LNCAP (cell line): ENCODE data around the gene PIGB.

Experiments
- TF ChIP-seq, protein P1 (sequence below): fragments of 450-650 bp; IDR thresholded peaks from 2 replicates; pipeline ENCODE4 v1.5.1; 2017; ENCODE audit warnings: mild to moderate bottlenecking

Gene PIGB

DNA sequence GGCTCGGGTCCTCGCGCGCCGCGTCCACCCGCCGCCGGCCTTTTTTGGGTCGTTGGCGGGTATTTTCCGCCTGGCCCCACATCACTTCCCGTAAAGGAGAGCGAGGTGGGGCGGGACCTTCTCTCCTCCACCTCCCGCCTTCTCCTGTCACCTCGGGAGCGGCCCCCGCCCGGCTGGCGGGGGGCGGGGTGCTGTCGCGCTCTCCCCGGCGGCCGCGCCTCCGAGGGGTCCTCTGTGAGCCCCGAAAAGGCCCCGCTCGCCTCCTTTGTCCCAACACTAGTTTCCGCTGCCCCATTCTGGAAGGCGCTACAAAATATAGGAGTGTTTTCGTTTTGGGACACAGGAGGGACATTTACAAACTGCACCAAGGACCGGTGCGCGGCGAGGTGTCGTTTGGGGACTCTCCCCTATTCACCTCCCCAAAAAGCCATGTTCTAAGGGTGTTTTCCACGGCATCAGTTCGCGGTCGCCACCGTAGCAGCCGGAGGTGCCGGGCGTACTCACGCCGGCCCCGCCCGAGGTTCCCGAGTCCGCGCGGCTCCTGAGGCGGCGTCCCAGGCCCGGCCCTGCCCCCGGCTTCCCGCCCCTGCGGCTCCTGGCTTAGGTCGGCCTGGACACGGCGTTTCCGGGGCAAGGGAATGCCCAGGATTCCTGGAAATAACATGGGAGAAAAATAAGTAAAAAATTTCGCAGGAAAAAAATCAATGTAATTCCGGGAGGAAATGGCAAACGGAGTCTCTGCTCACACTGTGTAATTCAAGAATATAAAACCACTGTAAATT, 29.1 kb upstream of the PIGB start, which contains the start of gene RAB27A:
RAB27A (minus strand) TSS at position 68 of the 782 bp plus-strand sequence. CDS start 54,879 bp downstream, outside the sequence.
- TF ChIP-seq, protein P1, sequence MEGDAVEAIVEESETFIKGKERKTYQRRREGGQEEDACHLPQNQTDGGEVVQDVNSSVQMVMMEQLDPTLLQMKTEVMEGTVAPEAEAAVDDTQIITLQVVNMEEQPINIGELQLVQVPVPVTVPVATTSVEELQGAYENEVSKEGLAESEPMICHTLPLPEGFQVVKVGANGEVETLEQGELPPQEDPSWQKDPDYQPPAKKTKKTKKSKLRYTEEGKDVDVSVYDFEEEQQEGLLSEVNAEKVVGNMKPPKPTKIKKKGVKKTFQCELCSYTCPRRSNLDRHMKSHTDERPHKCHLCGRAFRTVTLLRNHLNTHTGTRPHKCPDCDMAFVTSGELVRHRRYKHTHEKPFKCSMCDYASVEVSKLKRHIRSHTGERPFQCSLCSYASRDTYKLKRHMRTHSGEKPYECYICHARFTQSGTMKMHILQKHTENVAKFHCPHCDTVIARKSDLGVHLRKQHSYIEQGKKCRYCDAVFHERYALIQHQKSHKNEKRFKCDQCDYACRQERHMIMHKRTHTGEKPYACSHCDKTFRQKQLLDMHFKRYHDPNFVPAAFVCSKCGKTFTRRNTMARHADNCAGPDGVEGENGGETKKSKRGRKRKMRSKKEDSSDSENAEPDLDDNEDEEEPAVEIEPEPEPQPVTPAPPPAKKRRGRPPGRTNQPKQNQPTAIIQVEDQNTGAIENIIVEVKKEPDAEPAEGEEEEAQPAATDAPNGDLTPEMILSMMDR = no peak

DNA sequence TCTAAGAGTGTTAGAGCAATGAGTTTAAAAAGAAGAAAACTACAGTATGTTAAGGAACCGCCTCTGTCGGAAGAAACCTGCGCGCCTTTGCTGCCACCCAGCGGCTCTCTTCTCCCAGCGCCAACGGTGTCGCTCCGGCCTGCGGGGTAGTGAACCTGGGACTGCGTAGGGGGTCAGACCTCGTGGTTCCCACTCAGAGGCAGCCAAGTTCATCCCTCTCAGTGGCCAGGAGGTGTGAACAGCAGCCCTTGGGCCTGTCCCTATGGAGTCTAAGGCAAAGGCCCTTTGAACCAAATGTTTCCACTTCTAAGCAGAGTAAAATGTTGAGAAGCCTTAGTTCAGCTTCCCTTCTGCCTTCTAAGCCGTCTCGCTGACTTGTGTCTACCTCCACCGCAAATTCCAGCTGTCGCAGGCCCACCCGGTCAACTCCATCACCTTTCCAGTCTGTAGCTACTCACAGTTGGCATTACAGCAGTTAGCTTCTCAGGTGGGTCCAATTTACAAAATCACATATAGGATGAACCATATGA, 28.4 kb upstream of the PIGB start:
- TF ChIP-seq, protein P1 = peak; percentile 94

DNA sequence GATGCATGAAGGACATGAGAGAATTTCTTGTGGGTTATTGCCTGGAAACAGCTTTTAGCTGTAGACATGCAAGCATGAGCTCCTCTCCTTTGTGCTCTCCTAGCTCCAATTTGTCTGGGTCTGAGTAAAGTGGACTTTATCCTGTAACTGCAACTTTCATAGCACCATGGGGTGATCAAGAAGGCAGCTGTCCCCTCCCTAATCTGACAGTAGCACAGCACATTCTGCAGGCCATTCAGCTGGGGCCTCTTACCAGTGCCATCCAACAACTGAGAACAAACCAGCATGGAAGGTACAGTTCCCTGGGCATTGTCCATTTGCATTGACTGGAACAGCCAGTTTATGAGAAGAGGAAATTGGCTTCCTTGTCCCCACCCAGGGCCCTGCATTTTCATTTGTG, 21.7 kb upstream of the PIGB start:
- TF ChIP-seq, protein P1 = no peak

DNA sequence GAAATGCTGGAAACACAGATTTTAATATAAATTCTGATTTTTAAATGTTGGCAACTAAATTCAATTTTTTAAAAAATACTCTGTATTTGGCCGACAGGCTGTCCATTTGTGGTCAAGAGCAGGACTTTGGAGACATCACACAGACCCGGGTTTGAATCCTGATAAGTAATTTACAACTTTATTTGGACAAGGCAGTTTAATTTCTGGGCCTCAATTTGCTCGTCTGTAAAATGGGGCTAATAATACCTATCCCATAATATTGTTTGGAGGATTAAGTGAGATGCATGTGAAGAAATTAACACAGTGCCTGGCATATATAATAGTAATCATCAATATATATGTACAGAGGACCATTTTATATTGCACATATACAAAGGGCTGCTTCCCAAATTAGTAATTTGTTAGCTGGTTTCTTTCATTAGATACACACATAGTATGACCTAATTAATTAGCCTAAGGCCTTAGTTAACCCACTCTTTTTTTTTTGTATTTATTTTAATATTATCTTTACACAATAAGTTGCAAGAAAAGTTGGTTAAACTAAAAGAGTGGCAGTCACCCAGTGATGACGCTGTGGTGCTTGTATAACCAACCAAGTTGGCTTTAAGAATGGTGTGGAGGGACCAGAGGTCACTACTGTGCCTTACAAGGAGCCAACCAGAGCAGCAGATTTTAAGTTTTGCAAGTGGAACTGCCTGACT, 665 bp downstream of the PIGB start:
- TF ChIP-seq, protein P1 = no peak

DNA sequence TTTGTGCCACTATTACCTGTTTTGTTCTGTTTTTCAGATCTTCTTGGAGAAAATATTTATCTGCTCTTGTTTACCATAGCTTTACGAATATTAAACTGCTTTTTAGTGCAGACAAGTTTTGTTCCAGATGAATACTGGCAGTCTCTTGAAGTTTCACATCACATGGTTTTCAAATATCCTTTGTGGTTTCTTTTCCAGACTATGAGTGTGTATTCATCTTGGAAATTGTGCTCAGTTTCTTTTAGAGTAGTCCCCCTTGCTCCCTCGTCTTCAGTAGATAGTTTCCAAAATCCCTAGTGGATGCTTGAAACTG, 1.2 kb downstream of the PIGB start:
- TF ChIP-seq, protein P1 = no peak

DNA sequence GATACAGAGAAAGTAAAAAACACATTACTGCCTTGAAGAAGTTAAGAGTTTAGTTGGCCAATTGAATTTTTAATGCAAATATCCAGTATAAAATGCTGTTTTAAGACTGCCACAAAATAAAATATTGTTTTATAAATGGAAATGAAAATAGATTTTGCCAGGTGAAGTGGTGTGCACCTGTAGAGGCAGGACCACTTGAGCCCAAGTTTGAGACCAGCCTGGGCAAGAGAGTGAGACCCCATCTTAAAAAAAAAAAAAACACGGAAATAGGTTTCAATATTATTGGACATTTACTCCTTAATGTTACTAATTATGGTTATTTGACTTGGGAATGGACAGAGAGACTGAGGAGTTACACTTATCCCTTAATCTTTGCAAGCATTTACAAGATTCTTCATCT, 1.9 kb downstream of the PIGB start:
- TF ChIP-seq, protein P1 = no peak

DNA sequence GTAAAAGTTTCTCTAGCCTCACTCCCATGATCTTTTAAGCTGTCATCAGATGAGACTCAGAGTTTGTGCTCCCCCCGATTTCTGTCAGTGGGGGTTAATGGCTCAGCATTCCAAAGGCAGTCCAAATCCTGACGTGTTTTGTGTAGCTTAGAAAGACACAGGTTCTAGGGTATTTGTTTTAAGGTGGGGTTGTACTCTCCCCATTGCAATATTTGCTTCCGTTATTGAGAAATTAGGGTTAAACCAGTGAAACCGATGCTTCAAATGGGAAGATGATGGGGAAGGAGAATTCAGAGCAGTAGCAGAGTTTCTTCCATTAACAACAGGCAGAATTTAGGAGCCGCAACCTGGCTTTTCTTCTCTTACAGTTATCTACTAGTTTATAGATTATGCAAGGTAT, 3.4 kb downstream of the PIGB start:
- TF ChIP-seq, protein P1 = no peak
